Stomach (tissue), 9 donors: ENCODE data around the gene UST. TPM values are rescaled to one million over a fixed set of nuclear protein-coding genes. Genes with fewer than 3 reads are reported as not detected.

Source experiments
- DNase-seq, 2 donors: peaks; one replicate each; pipeline versions ENCODE4 v3.0.0 to v3.0.0-alpha.2; 2013 to 2019
- H3K27ac ChIP-seq, 5 donors: fragments of 200-600 bp in 4 of 5; sonication (generic) in 4 of 5; one replicate each; pipeline ENCODE4 v1.5.1; 2013 to 2019; ENCODE audit warnings: mild to moderate bottlenecking in 1 of 5, moderate library complexity in 1 of 5
- H3K27me3 ChIP-seq, 3 donors: fragments of 200-600 bp; sonication (generic); one replicate each; pipeline ENCODE4 v1.5.1; 2017 to 2019; ENCODE audit warnings: mixed run types in 1 of 3
- H3K36me3 ChIP-seq, 4 donors: fragments of 200-600 bp; sonication (generic); 1 replicate in 3 of 4; 2 replicates in 1 of 4; pipeline ENCODE4 v1.5.1; 2016 to 2019
- H3K4me1 ChIP-seq, 4 donors: fragments of 200-600 bp; sonication (generic); one replicate each; pipeline ENCODE4 v1.5.1; 2016 to 2019
- H3K4me3 ChIP-seq, 4 donors: fragments of 200-600 bp; sonication (generic) in 3 of 4; one replicate each; pipeline ENCODE4 v1.5.1; 2016 to 2019; ENCODE audit warnings: mild to moderate bottlenecking in 1 of 4
- H3K9me3 ChIP-seq, 4 donors: fragments of 200-600 bp; sonication (generic); one replicate each; pipeline ENCODE4 v1.5.1; 2016 to 2019
- CTCF ChIP-seq, 7 experiments: fragments of 450-650 bp in 4 of 7; fragments of 200-600 bp in 3 of 7; sonication (generic) in 3 of 7; IDR thresholded peaks; one replicate each; pipeline ENCODE4 v1.5.1; 2016 to 2019; ENCODE audit warnings: antibody characterized with exemption in 7 of 7, control low read depth in 2 of 7, mild to moderate bottlenecking in 1 of 7
- EP300 ChIP-seq: sonication (generic); formaldehyde crosslinking; IDR thresholded peaks from one replicate; pipeline ENCODE4 v1.6.1; 2017; ENCODE audit warnings: antibody characterized with exemption
- POLR2A ChIP-seq, 4 donors: fragments of 450-650 bp; IDR thresholded peaks; one replicate each; pipeline ENCODE4 v1.6.1; 2016; ENCODE audit warnings: antibody characterized with exemption in 4 of 4, control low read depth in 2 of 4, mild to moderate bottlenecking in 1 of 4, moderate library complexity in 1 of 4
- POLR2AphosphoS5 ChIP-seq, 3 donors: sonication (generic); formaldehyde crosslinking; IDR thresholded peaks; one replicate each; pipeline ENCODE4 v1.6.1; 2016; ENCODE audit warnings: antibody characterized with exemption in 3 of 3
- WGBS, 5 donors: extraction: QIAGEN DNeasy Blood & Tissue Kit in 3 of 5; methylation state at CpG; one replicate each; pipeline versions ENCODE4 v1.1.5 to v1.1.7; 2013 to 2018; 5-methylcytosine and 5-hydroxymethylcytosine counted together
- intact Hi-C: fragments of 100-400 bp; cut with DNase I; formaldehyde crosslinking; loops from one replicate; pipeline ENCODE4 v1.15.1; 2023; ENCODE audit warnings: low total_unique reads
- polyA plus RNA-seq, 3 donors: library from polyadenylated mRNA; stranded (reverse); fragments of 200-250 nt; gene quantifications; one replicate each; pipeline ENCODE4 v1.2.3, GENCODE V29; 2013
- total RNA-seq, 5 donors: library from RNA; depleted of rRNA; stranded (reverse); fragments of >200 nt; gene quantifications; one replicate each; pipeline versions ENCODE4 v1.1.0 to v1.2.3, GENCODE V29; 2014 to 2016
- donor health status: healthy with polysubstance abuse.
- donor health status: Bipolar disorder and iron deficiency.
- donor health status: healthy.

Gene UST
- total and polyA plus RNA-seq, 8 donors = 2.2 to 45.8 (median 8.9) TPM

- WGBS, 5 donors = 20 to 48% (median 28%) methylated on average over 3 of the region's 3 CpGs
- H3K27me3 ChIP-seq = no peaks in the 10 kb centered on the region
- DNase-seq = no peak
- H3K4me3 ChIP-seq = no peak overlapping the region
- H3K9me3 ChIP-seq = no peaks in the 10 kb centered on the region
- no peak overlapping the region for H3K27ac ChIP-seq
- no peak for TF ChIP-seq POLR2AphosphoS5 (IDR thresholded peaks at IDR 0.05)
- no peak for TF ChIP-seq EP300
- no peak for TF ChIP-seq POLR2A (IDR thresholded peaks at IDR 0.05)
- no peak for TF ChIP-seq CTCF (IDR thresholded peaks at IDR 0.05)
- intact Hi-C loops = no loop called here
- H3K36me3 ChIP-seq = no peaks in the 10 kb centered on the region
- H3K4me1 ChIP-seq = peaks cover 7 to 24% (median 15%) of the 10 kb centered on the region in 4 donors
These were observed 53.7 kb downstream of the UST start for GRCh38 chr6:148800536-148800935.

GRCh38 chr6:148803979-148804378, 57.1 kb downstream of the UST start:
- intact Hi-C loops = no loop called here

GRCh38 chr6:148805777-148806176, 58.9 kb downstream of the UST start:
- H3K4me3 ChIP-seq = no peak overlapping the region
- TF ChIP-seq CTCF (IDR thresholded peaks at IDR 0.05) (no peak), EP300 (no peak), POLR2A (IDR thresholded peaks at IDR 0.05) (no peak), POLR2AphosphoS5 (IDR thresholded peaks at IDR 0.05) (no peak)
- no peaks in the 10 kb centered on the region for H3K27me3 ChIP-seq
- H3K4me1 ChIP-seq = peaks cover 0 to 12% (median 0%) of the 10 kb centered on the region in 4 donors
- no peaks in the 10 kb centered on the region for H3K9me3 ChIP-seq
- no peaks in the 10 kb centered on the region for H3K36me3 ChIP-seq
- 53 to 77% (median 65%) methylated on average over 4 of the region's 4 CpGs for WGBS, 5 donors
- no peak for DNase-seq
- H3K27ac ChIP-seq = no peak overlapping the region
- intact Hi-C loops = no loop called here

More at GRCh38 chr6:148803979-148804378, 57.1 kb downstream of the UST start:
- 73 to 93% (median 85%) methylated on average over 6 of the region's 6 CpGs for WGBS, 5 donors
- Histone ChIP-seq H3K9me3 (no peaks in the 10 kb centered on the region), H3K36me3 (no peaks in the 10 kb centered on the region), H3K4me3 (no peak overlapping the region), H3K4me1 (peaks cover 7 to 30% (median 11%) of the 10 kb centered on the region in 4 donors), H3K27ac (no peak overlapping the region), H3K27me3 (no peaks in the 10 kb centered on the region)
- TF ChIP-seq EP300 = no peak
- no peak for TF ChIP-seq CTCF (IDR thresholded peaks at IDR 0.05)
- no peak for TF ChIP-seq POLR2A (IDR thresholded peaks at IDR 0.05)
- TF ChIP-seq POLR2AphosphoS5 (IDR thresholded peaks at IDR 0.05) = no peak
- no peak for DNase-seq

- 85 to 89% (median 87%) methylated on average over 7 of the region's 7 CpGs for WGBS, 5 donors
- intact Hi-C loops = no loop called here
- no peaks in the 10 kb centered on the region for H3K9me3 ChIP-seq
- H3K36me3 ChIP-seq = no peaks in the 10 kb centered on the region
- peaks cover 0 to 6% (median 0%) of the 10 kb centered on the region in 4 donors for H3K4me1 ChIP-seq
- no peak overlapping the region for H3K27ac ChIP-seq
- no peak overlapping the region for H3K4me3 ChIP-seq
- TF ChIP-seq POLR2A (IDR thresholded peaks at IDR 0.05) = no peak
- TF ChIP-seq EP300 = no peak
- TF ChIP-seq POLR2AphosphoS5 (IDR thresholded peaks at IDR 0.05) = no peak
- TF ChIP-seq CTCF (IDR thresholded peaks at IDR 0.05) = no peak
- DNase-seq = no peak
- H3K27me3 ChIP-seq = no peaks in the 10 kb centered on the region
These were observed 61.0 kb downstream of the UST start for GRCh38 chr6:148807784-148808183.
